ENCODE results near the gene RNPC3.

DNA sequence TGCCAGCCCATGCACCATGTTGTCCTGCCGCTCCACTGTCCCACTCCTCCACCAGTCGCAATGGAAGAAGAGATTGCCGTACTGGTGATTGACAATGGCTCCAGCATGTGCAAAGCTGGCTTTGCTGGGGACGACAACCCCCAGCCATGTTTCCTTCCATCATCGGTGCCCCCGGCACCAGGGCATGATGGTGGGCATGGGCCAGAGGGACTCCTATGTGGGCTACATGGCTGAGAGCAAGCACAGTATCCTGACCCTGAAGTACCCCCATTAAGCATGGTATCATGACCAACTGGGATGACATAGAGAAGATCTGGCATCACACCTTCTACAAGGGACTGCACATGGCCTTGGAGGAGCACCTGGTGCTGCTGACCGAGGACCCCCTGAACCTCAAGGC is 44.0 kb downstream of the RNPC3 start:
- TF ChIP-seq, protein P1, sequence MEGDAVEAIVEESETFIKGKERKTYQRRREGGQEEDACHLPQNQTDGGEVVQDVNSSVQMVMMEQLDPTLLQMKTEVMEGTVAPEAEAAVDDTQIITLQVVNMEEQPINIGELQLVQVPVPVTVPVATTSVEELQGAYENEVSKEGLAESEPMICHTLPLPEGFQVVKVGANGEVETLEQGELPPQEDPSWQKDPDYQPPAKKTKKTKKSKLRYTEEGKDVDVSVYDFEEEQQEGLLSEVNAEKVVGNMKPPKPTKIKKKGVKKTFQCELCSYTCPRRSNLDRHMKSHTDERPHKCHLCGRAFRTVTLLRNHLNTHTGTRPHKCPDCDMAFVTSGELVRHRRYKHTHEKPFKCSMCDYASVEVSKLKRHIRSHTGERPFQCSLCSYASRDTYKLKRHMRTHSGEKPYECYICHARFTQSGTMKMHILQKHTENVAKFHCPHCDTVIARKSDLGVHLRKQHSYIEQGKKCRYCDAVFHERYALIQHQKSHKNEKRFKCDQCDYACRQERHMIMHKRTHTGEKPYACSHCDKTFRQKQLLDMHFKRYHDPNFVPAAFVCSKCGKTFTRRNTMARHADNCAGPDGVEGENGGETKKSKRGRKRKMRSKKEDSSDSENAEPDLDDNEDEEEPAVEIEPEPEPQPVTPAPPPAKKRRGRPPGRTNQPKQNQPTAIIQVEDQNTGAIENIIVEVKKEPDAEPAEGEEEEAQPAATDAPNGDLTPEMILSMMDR (IDR thresholded peaks at IDR 0.05; ENCODE audit: low read depth, low read length, poor library complexity, severe bottlenecking) = no peak
- no peak for TF ChIP-seq EZH2phosphoT487 (IDR thresholded peaks at IDR 0.05; ENCODE audit: borderline replicate concordance, low read length)

Measured in DOHH2 (cell line).